Measurements from ENCODE around the gene MTFMT.

Gene MTFMT

DNA sequence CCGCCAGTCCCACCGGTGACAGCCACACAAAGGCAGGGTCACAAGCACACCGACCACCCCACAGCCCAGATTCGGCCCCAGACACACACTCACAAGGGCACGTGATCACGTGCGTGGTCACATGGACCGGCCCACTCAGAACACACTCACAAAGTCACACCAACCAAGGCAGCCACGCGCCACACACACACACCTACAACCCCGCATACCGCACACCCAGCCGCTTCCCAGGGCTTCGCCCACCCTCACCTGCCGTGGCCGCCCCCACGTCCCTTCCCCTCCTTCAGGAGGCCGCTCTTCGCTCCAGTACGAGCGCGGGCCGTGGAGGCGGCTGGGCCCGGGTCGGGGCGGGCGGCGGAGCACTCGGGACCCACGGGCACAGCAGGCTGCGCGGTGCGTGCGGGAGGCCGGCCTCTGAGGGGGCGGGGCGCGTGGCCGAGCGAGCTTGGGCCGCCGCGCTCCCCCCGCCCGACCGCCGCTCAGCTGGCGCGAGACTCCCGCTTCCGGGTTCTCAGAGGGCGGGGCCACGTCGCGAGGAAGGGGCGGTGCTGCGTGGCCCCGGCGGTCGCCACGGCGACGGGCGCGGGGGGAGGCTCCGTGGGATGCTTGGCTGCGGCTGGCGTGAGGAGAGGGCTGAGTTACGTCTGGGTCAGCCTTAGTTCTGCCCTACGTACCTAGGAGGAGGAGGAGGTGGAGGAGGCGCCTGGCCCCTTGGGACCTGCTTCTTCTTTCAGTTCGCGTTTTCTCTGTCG, 39.8 kb downstream of the MTFMT start, which contains the start of gene SPG21:
Gene SPG21, minus strand, starts transcription at position 499 of the 752 bp plus-strand sequence. CDS start 6,345 bp downstream, outside the sequence.
- in situ Hi-C loops (cut with HindIII; ENCODE audit: low sequenced_read_pairs), result no loop called here

- in situ Hi-C loops (cut with HindIII; ENCODE audit: low sequenced_read_pairs), result no loop called here
Measured at GRCh38 chr15:64987136-64987535, 42.3 kb downstream of the MTFMT start.

DNA sequence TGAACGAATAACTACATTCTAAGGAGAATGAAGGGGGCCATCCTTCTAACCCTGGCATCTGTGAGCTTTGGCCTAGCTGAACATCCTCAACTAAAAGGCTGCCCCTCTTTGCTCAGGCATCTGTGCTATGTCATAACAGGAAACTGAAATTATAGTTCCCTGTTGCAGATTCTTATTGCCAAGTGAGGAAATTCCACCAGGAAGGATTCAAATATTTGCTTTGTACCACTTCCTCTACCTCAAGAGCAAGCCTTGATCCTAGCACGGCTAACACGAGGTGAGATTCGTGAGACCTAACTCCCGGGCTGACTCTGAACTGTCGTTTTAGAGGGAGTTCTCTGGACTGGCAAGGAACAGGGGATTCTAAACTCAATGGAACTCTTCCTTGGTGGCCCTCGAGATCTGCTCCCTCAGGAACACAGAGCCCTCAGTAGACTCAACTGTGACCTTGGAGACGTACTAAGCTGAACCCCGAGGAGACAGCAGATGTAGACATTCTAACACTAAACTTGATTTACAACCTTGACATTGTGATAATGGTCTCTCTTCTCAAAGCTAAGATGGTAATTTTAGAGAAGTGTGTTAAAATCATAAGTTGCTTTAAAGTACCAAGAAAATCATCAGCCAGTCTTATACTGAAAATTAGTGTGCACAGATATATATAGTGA, 43.9 kb downstream of the MTFMT start:
- in situ Hi-C loops (cut with HindIII; ENCODE audit: low sequenced_read_pairs), result no loop called here

- in situ Hi-C loops (cut with HindIII; ENCODE audit: low sequenced_read_pairs), result no loop called here
Measured at GRCh38 chr15:64982472-64982871, 47.0 kb downstream of the MTFMT start.

DNA sequence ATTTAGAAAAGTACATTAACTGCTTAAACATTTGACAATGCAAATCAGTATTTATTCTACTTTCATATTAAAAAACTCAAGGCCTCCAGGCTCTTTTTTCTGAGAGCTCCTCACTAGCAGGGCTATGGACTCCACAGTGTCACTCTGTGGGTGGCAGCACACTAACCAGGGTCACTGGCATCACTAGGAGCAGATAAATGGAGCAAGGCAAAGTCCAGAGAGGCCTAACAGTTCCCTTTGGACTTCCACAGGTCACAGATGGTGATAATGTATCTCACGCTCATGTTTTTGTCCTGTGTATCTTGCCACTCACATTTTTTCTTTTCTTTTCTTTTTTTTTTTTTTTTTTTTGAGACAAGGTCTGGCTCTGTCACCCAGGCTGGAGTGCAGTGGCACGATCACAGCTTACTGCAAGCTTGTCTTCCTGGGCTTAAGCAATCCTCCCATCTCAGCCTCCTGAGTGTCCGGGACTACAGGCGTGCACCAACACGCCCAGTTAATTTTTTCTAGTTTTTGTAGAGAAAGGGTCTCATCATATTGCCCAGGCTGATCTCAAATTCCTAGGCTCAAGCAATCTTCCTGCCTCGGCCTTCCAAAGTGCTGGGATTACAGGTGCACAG, 47.5 kb downstream of the MTFMT start:
- in situ Hi-C loops (cut with HindIII; ENCODE audit: low sequenced_read_pairs), result no loop called here

DNA sequence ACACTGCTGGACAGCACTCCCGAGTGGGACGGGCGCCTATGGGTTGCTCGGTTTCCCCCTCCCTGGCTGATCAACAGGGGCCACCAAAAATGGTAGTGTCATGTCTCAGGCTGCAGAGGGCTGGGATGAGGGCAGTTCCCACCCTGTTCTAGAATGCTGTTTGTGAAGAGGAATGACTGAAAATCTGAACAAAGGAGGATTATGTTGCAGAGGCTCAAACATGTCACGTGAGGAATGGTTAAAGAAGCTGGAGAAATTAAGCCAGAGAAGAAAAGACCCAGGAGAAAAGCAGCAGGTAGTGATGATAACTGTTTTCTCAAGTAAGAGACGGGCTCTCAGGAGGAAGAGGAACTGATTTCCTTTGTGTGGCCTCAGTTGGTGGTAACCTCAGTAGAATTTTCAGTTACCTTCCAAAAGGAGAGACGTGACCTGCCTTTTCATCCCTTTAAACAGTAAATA, 50.2 kb downstream of the MTFMT start:
- in situ Hi-C loops (cut with HindIII; ENCODE audit: low sequenced_read_pairs), result no loop called here

DNA sequence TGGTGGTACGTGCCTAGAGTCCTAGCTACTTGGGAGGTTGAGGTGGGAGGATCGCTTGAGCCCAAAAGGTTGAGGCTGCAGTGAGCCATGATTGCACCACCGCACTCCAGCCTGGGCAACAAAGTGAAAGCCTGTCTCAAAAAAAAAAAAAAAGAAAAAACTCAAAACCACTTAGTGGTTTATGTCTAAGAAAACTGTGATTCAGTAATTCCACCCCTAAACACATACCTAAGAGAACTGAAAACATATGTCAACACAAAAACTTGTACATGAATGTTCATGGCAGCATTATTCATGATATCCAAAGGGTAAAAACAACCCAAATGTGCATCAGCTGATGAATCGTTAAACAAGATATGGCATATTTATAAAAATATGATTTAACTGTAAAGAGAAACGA, 54.0 kb downstream of the MTFMT start:
- in situ Hi-C loops (cut with HindIII; ENCODE audit: low sequenced_read_pairs), result no loop called here

GRCh38 chr15:64970698-64971097, 58.7 kb downstream of the MTFMT start:
- in situ Hi-C loops (cut with HindIII; ENCODE audit: low sequenced_read_pairs), result no loop called here

DNA sequence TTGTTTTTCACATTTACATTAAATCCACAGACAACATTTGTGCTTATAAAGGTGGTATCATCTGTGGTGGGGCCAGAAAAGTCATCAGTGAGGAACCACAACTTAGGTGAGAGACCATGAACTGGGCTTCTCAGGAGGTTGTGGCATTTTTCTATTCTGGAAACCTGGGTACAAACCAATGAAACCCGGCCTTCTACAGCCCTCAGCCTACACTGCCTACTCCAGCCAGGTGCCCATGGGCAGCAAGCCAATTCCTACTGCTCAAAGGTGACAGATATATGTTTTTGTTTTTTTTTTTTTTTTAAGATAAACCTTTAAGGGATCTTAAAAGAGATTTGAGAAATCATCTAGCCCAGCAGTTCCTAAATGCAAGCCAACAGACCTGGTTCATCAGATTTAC, 60.0 kb downstream of the MTFMT start:
- in situ Hi-C loops (cut with HindIII; ENCODE audit: low sequenced_read_pairs), result no loop called here

- in situ Hi-C loops (cut with HindIII; ENCODE audit: low sequenced_read_pairs), result no loop called here
Measured at GRCh38 chr15:64961013-64961412, 68.4 kb downstream of the MTFMT start.

DNA sequence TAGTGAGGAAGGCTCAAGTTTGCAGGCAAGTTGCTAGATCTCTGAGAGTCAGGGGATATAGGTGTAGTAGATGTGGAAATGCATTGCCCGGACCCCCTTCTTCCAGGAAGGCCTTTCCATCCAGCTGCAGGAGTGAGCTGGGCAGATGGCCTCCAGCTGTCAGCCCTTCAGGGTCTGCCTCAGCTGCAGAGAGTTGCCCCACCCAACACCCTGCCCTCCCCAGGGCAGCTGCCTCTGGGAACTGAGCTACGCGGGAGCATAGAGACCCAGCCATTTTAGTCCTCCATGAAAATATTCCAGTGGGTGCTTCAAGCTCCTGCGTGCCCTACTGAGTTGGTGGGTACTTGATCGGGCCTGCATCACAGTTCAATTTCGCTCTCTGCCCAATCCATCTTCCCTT, 69.3 kb downstream of the MTFMT start:
- in situ Hi-C loops (cut with HindIII; ENCODE audit: low sequenced_read_pairs), result no loop called here

GRCh38 chr15:64959128-64959527, 70.3 kb downstream of the MTFMT start:
- in situ Hi-C loops (cut with HindIII; ENCODE audit: low sequenced_read_pairs), result no loop called here

DNA sequence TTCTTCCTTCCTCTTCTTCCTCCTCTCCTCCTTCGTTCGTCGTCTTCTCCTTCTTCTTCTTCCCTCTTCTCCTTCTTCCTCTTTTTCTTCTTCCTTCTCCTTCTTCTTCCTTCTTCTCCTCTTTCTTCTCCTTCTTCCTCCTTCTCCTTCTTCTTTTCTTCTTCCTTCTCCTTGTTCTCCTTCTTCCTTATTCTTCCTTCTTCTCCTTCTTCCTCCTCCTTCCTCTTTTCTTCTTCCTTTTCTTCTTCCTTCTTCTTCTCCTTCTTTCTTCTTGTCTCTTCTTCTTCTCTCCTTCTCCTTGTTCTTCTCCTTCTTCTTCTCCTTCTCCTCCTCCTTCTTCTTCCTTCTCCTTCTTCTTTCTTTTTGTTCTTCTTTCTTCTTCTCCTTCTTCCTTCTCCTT, 75.0 kb downstream of the MTFMT start:
- in situ Hi-C loops (cut with HindIII; ENCODE audit: low sequenced_read_pairs), result no loop called here

DNA sequence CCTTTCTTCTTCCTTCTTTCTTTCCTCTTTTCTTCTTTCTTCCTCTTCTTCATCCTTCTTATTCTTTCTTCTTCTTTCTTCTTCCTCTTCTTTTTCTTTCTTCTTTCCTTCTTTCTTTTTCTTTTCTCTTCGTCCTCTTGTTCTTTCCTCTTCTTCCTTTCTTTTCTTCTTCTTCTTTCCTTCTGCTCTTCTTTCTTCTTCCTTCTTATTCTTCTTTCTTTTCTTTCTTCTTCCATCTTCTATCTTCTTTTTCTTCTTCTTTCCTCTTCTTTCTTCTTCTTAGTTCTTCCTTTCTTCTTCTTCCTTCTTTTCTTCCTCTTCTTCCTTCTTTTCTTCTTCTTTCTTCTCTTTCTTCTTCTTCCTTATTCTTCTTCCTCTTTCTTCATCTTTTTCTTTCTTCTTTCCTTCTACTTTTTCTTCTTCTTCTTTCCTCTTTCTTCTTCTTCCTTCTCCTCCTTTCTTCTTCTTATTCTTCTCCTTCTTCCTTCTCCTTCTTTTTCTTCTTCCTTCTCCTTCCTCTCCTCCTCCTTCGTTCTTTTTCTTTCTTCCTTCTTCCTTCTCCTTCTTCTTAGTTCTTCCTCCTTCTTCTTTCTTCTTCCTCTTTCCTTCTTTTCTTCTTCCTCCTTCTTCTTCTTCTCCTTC, 77.5 kb downstream of the MTFMT start:
- in situ Hi-C loops (cut with HindIII; ENCODE audit: low sequenced_read_pairs), result no loop called here
